Spleen (tissue), 11 donors: ENCODE data around the gene ROBO1. TPM values are rescaled to one million over a fixed set of nuclear protein-coding genes. Genes with fewer than 3 reads are reported as not detected.

ENCODE experiments used
- DNase-seq: peaks from one replicate; pipeline ENCODE4 v3.0.0-alpha.2; 2020
- H3K27ac ChIP-seq, 8 donors: fragments of 200-600 bp; sonication (generic) in 7 of 8; 1 replicate in 4 of 8; 2 replicates in 4 of 8; pipeline versions ENCODE4 v1.5.0 to v1.8.0; 2016 to 2021; ENCODE audit warnings: inconsistent platforms in 4 of 8, mild to moderate bottlenecking in 4 of 8, moderate library complexity in 1 of 8
- H3K27me3 ChIP-seq, 7 donors: fragments of 200-600 bp; sonication (generic) in 6 of 7; replicated peaks in 1 of 7; 1 replicate in 4 of 7; 2 replicates in 3 of 7; pipeline versions ENCODE4 v1.5.0 to v1.8.0; 2016 to 2021; ENCODE audit warnings: inconsistent platforms in 3 of 7, mild to moderate bottlenecking in 1 of 7
- H3K36me3 ChIP-seq, 6 donors: fragments of 200-600 bp; sonication (generic) in 5 of 6; 1 replicate in 4 of 6; 2 replicates in 2 of 6; pipeline versions ENCODE4 v1.5.0 to v1.8.0; 2016 to 2021; ENCODE audit warnings: inconsistent platforms in 2 of 6
- H3K4me1 ChIP-seq, 6 donors: fragments of 200-600 bp; sonication (generic) in 5 of 6; 1 replicate in 3 of 6; 2 replicates in 3 of 6; pipeline versions ENCODE4 v1.5.0 to v1.8.0; 2016 to 2021; ENCODE audit warnings: inconsistent platforms in 3 of 6
- H3K4me3 ChIP-seq, 8 donors: fragments of 200-600 bp; sonication (generic) in 7 of 8; 1 replicate in 4 of 8; 2 replicates in 4 of 8; pipeline versions ENCODE4 v1.5.0 to v1.8.0; 2016 to 2021; ENCODE audit warnings: inconsistent platforms in 4 of 8, mild to moderate bottlenecking in 4 of 8, moderate library complexity in 2 of 8
- H3K9me3 ChIP-seq, 8 donors: fragments of 200-600 bp; sonication (generic) in 7 of 8; 1 replicate in 4 of 8; 2 replicates in 4 of 8; pipeline versions ENCODE4 v1.5.0 to v1.8.0; 2016 to 2021; ENCODE audit warnings: inconsistent platforms in 4 of 8
- CTCF ChIP-seq, 11 experiments: fragments of 200-600 bp in 7 of 11; fragments of 450-650 bp in 4 of 11; sonication (generic) in 4 of 11; IDR thresholded peaks in 8 of 11; conservative IDR thresholded peaks in 3 of 11; 1 replicate in 7 of 11; 2 replicates in 4 of 11; pipeline versions ENCODE4 v1.4.0 to v1.8.0; 2016 to 2021; ENCODE audit warnings: antibody characterized with exemption in 11 of 11, inconsistent platforms in 4 of 11, mild to moderate bottlenecking in 1 of 11
- POLR2A ChIP-seq, 3 donors: fragments of 450-650 bp; IDR thresholded peaks; one replicate each; pipeline ENCODE4 v1.5.1; 2017; ENCODE audit warnings: antibody characterized with exemption in 3 of 3, mild to moderate bottlenecking in 1 of 3
- POLR2AphosphoS5 ChIP-seq, 3 donors: sonication (generic); formaldehyde crosslinking; IDR thresholded peaks; one replicate each; pipeline ENCODE4 v1.5.1; 2017; ENCODE audit warnings: antibody characterized with exemption in 3 of 3
- WGBS, 5 donors: extraction: QIAGEN DNeasy Blood & Tissue Kit in 3 of 5; methylation state at CpG; one replicate each; pipeline versions ENCODE4 v1.1.5 to v1.1.7; 2013 to 2018; 5-methylcytosine and 5-hydroxymethylcytosine counted together
- intact Hi-C: fragments of 100-400 bp; cut with DNase I; formaldehyde crosslinking; loops from one replicate; pipeline ENCODE4 v1.15.0; 2023; ENCODE audit warnings: low total_unique reads
- polyA plus RNA-seq, 3 donors: library from polyadenylated mRNA; stranded (reverse); fragments of 200-250 nt; gene quantifications; one replicate each; pipeline ENCODE4 v1.2.1, GENCODE V29; 2013
- total RNA-seq, 7 donors: library from RNA; depleted of rRNA in 3 of 7; stranded (reverse); fragments of >200 nt in 3 of 7; fragmentation: NEBNext Ultra II Directional in 4 of 7; extraction: Animal tissue kit (Norgen Biotek cat#: 25700) in 4 of 7; gene quantifications; one replicate each; pipeline versions ENCODE4 v1.1.0 to v1.2.1, GENCODE V29; 2016 to 2021
- donor health status: healthy with polysubstance abuse.
- donor health status: DM: no; HTN: no; CAD: no; lungs with moderate emphysema.
- donor health status: DM: no; HTN: no; CAD: no.
- donor health status: Bipolar disorder and iron deficiency.
- donor health status: healthy.
- donor health status: DM: no; HTN: no; CAD: no.
- donor health status: DM: yes; HTN: yes; CAD: no.

The ROBO1 gene
- total and polyA plus RNA-seq, 10 donors = 3.4 to 37.3 (median 26.0) TPM

GRCh38 chr3:79369306-79369705, 398.5 kb downstream of the ROBO1 start:
- H3K27me3 ChIP-seq = no peaks in the 10 kb centered on the region
- intact Hi-C loops = no loop called here
- H3K36me3 ChIP-seq = no peaks in the 10 kb centered on the region
- H3K4me1 ChIP-seq = no peaks in the 10 kb centered on the region
- whole genome bisulfite sequencing, 5 donors = 52 to 80% (median 73%) methylated on average over 1 of the region's 1 CpG
- no peak for DNase-seq
- H3K4me3 ChIP-seq = no peak overlapping the region
- TF ChIP-seq POLR2AphosphoS5 (IDR thresholded peaks at IDR 0.05) (no peak), POLR2A (IDR thresholded peaks at IDR 0.05) (no peak), CTCF (IDR thresholded peaks at IDR 0.05 in 8 of 11, conservative IDR thresholded peaks at IDR 0.05 in 3 of 11) (no peak)
- no peaks in the 10 kb centered on the region for H3K9me3 ChIP-seq
- H3K27ac ChIP-seq = no peak overlapping the region

- no peaks in the 10 kb centered on the region for H3K4me1 ChIP-seq
- 68 to 79% (median 72%) methylated on average over 3 of the region's 3 CpGs for WGBS, 5 donors
- no peak overlapping the region for H3K27ac ChIP-seq
- intact Hi-C loops = no loop called here
- no peaks in the 10 kb centered on the region for H3K27me3 ChIP-seq
- no peak for TF ChIP-seq CTCF (IDR thresholded peaks at IDR 0.05 in 8 of 11, conservative IDR thresholded peaks at IDR 0.05 in 3 of 11)
- TF ChIP-seq POLR2A (IDR thresholded peaks at IDR 0.05) = no peak
- no peak for TF ChIP-seq POLR2AphosphoS5 (IDR thresholded peaks at IDR 0.05)
- DNase-seq = no peak
- H3K9me3 ChIP-seq = no peaks in the 10 kb centered on the region
- H3K36me3 ChIP-seq = no peaks in the 10 kb centered on the region
- H3K4me3 ChIP-seq = no peak overlapping the region
These were observed 399.4 kb downstream of the ROBO1 start for GRCh38 chr3:79368403-79368802.

GRCh38 chr3:79367803-79368202, 400.0 kb downstream of the ROBO1 start:
- DNase-seq = no peak
- Histone ChIP-seq H3K27me3 (no peaks in the 10 kb centered on the region), H3K9me3 (no peaks in the 10 kb centered on the region), H3K4me1 (no peaks in the 10 kb centered on the region), H3K36me3 (no peaks in the 10 kb centered on the region), H3K27ac (no peak overlapping the region), H3K4me3 (no peak overlapping the region)
- 90 to 94% (median 90%) methylated on average over 6 of the region's 6 CpGs for WGBS, 5 donors
- TF ChIP-seq POLR2A (IDR thresholded peaks at IDR 0.05) (no peak), POLR2AphosphoS5 (IDR thresholded peaks at IDR 0.05) (no peak), CTCF (IDR thresholded peaks at IDR 0.05 in 8 of 11, conservative IDR thresholded peaks at IDR 0.05 in 3 of 11) (no peak)
- intact Hi-C loops = no loop called here

GRCh38 chr3:79367066-79367465, 400.7 kb downstream of the ROBO1 start:
- Histone ChIP-seq H3K4me3 (no peak overlapping the region), H3K27ac (no peak overlapping the region), H3K9me3 (no peaks in the 10 kb centered on the region), H3K4me1 (no peaks in the 10 kb centered on the region), H3K27me3 (no peaks in the 10 kb centered on the region), H3K36me3 (no peaks in the 10 kb centered on the region)
- intact Hi-C loops = no loop called here
- no peak for DNase-seq
- TF ChIP-seq POLR2AphosphoS5 (IDR thresholded peaks at IDR 0.05) = no peak
- no peak for TF ChIP-seq POLR2A (IDR thresholded peaks at IDR 0.05)
- TF ChIP-seq CTCF (IDR thresholded peaks at IDR 0.05 in 8 of 11, conservative IDR thresholded peaks at IDR 0.05 in 3 of 11) = no peak
